ENCODE measurements around the gene RRBP1.

DNA sequence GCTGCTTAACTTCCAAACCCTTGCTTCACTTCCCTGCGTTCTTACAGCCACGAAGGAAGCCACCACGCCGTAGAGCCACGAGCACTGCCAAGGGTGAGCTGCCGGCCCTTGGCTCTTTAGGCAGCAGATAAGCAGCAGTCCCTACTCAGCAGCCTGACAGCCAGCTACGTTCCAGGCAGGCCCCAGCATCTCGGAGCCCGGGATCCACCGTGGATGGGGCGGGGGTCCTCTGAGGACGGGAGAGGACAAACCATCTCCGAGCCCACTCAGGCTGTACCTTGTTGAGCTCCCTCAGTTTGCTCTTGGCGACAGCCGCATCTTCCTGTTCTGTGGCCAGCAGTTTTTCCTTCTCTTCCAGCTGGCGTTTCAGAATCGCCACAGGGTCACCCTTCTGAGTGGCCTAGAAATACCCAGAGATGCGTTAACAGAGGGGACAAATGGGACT, 40.5 kb downstream of the RRBP1 start:
- TF ChIP-seq, protein P1, sequence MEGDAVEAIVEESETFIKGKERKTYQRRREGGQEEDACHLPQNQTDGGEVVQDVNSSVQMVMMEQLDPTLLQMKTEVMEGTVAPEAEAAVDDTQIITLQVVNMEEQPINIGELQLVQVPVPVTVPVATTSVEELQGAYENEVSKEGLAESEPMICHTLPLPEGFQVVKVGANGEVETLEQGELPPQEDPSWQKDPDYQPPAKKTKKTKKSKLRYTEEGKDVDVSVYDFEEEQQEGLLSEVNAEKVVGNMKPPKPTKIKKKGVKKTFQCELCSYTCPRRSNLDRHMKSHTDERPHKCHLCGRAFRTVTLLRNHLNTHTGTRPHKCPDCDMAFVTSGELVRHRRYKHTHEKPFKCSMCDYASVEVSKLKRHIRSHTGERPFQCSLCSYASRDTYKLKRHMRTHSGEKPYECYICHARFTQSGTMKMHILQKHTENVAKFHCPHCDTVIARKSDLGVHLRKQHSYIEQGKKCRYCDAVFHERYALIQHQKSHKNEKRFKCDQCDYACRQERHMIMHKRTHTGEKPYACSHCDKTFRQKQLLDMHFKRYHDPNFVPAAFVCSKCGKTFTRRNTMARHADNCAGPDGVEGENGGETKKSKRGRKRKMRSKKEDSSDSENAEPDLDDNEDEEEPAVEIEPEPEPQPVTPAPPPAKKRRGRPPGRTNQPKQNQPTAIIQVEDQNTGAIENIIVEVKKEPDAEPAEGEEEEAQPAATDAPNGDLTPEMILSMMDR (IDR thresholded peaks at IDR 0.05): no peak
- TF ChIP-seq POLR2A (IDR thresholded peaks at IDR 0.05): no peak

Data from body of pancreas (tissue), 4 donors.